ENCODE results near the gene CETN3. TPM values are rescaled to one million over a fixed set of nuclear protein-coding genes. Genes with fewer than 3 reads are reported as not detected.

CETN3 gene
- total RNA-seq, 1 donor from 2014 or later, result 32.0 TPM

Other genes starting within 250 kb of the CETN3 start
- gene MBLAC2, start 65.0 kb upstream of the CETN3 start, total RNA-seq, result 18.7 TPM
- 4.5 TPM for gene POLR3G, start 65.1 kb upstream of the CETN3 start, total RNA-seq
- gene LYSMD3, start 119.8 kb upstream of the CETN3 start, total RNA-seq, result 25.6 TPM
- 474 TPM for gene ADGRV1, start 149.0 kb upstream of the CETN3 start, total RNA-seq